ENCODE data around the gene SLC25A53.

DNA sequence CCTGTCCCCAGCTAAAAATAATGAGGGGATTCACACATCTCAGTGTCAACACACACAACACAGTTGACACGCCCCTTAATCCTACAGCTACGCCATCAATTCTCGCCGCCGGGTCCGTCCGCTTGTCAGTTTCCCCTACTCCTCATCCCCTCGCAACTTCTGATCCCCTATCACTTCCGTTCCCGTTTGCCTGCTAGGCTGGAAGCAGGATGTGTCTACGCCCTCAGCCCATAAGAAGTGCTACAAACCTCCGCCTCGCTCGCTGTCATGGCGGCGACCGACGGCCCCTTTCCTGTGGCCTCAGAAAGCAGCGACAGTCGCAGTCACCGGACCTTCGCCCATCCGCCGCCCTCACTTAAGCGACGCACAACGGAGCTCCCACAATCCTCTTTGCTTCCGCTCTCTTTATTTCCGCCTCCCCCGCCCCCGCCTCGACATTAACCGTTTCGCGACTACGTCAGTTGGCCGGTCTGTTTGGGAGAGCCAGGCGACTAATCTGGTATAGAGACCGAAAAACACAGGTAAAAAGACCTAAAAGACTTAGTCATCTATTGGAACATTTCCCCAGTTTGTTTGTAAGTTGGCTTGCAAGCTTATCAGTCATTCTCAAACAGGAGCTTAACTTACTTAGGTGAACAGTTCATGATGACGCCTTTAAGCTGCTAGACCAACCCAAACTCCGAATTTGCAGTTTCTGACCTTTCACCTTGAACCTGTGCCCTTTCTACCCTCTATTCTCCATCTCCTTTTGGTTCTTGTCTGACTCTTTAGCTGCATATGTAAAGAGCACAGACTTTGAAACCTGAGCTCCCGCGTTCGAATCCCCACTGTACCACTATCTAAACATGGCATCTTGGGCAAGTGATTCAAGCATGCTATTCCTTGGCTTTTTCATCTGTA lies at the start of gene SLC25A53:
- TF ChIP-seq CTCF (IDR thresholded peaks at IDR 0.05 in 4 of 5, conservative IDR thresholded peaks at IDR 0.05 in 1 of 5) (peak in 1 of 5 experiments; percentile 23), POLR2A (IDR thresholded peaks at IDR 0.05) (peak; percentile 31 to 50)

Measured in gastrocnemius medialis (tissue), 4 donors.